Measurements from ENCODE around the gene GALNT14.

GALNT14 gene

GRCh38 chr2:31003749-31004148, 134.5 kb downstream of the GALNT14 start:
- no peak for DNase-seq

GRCh38 chr2:31002537-31003150, 135.6 kb downstream of the GALNT14 start:
- peak; percentile 11 for DNase-seq

GRCh38 chr2:31000970-31001369, 137.3 kb downstream of the GALNT14 start:
- no peak for DNase-seq

GRCh38 chr2:30998672-30999071, 139.6 kb downstream of the GALNT14 start:
- no peak for DNase-seq

- no peak for DNase-seq
Observed at GRCh38 chr2:30997979-30998378, 140.3 kb downstream of the GALNT14 start.

GRCh38 chr2:30994227-30995056, 143.8 kb downstream of the GALNT14 start:
- peak; percentile 64 for DNase-seq

- DNase-seq: no peak
Observed at GRCh38 chr2:30992781-30993180, 145.5 kb downstream of the GALNT14 start.

GRCh38 chr2:30990671-30991070, 147.6 kb downstream of the GALNT14 start:
- DNase-seq: no peak

GRCh38 chr2:30990176-30990575, 148.1 kb downstream of the GALNT14 start:
- DNase-seq: no peak

GRCh38 chr2:30989746-30990145, 148.5 kb downstream of the GALNT14 start:
- DNase-seq: no peak

GRCh38 chr2:30987566-30987965, 150.7 kb downstream of the GALNT14 start:
- DNase-seq: no peak

- DNase-seq: no peak
Observed at GRCh38 chr2:30986231-30986580, 152.0 kb downstream of the GALNT14 start.

- no peak for DNase-seq
Observed at GRCh38 chr2:30985493-30986230, 152.6 kb downstream of the GALNT14 start.

GRCh38 chr2:30984148-30984547, 154.1 kb downstream of the GALNT14 start:
- no peak for DNase-seq

- DNase-seq: no peak
Observed at GRCh38 chr2:30981510-30981909, 156.7 kb downstream of the GALNT14 start.

- DNase-seq: no peak
Observed at GRCh38 chr2:30981096-30981495, 157.1 kb downstream of the GALNT14 start.

GRCh38 chr2:30979822-30980245, 158.4 kb downstream of the GALNT14 start:
- peak; percentile 42 for DNase-seq

GRCh38 chr2:30978854-30979253, 159.4 kb downstream of the GALNT14 start:
- DNase-seq: no peak

GRCh38 chr2:30978044-30978443, 160.2 kb downstream of the GALNT14 start:
- no peak for DNase-seq

- no peak for DNase-seq
Observed at GRCh38 chr2:30975156-30975555, 163.1 kb downstream of the GALNT14 start.

- no peak for DNase-seq
Observed at GRCh38 chr2:30974554-30974953, 163.7 kb downstream of the GALNT14 start.

- DNase-seq: no peak
Observed at GRCh38 chr2:30974092-30974491, 164.1 kb downstream of the GALNT14 start.

GRCh38 chr2:30971231-30972025, 166.8 kb downstream of the GALNT14 start:
- DNase-seq: no peak
